Hindlimb muscle (tissue), 1 donor: Measurements from ENCODE around the gene SLC22A23. TPM values are rescaled to one million over a fixed set of nuclear protein-coding genes. Genes with fewer than 3 reads are reported as not detected.

ENCODE experiments used
- DNase-seq: peaks from one replicate; pipeline ENCODE4 v3.0.0-alpha.2; 2013
- polyA plus RNA-seq: library from polyadenylated mRNA; unstranded; fragments of 120-200 nt; gene quantifications from one replicate; pipeline ENCODE4 v1.2.1, GENCODE V29; 2013; ENCODE audit not compliant: insufficient read length

The SLC22A23 gene
- polyA plus RNA-seq, 1 donor: 3.5 TPM

- no peak for DNase-seq
Observed at GRCh38 chr6:3421791-3422434, 34.9 kb downstream of the SLC22A23 start.

GRCh38 chr6:3421143-3421542 is 35.7 kb downstream of the SLC22A23 start:
- no peak for DNase-seq

- no peak for DNase-seq
Observed at GRCh38 chr6:3419624-3420272, 37.1 kb downstream of the SLC22A23 start.

GRCh38 chr6:3418496-3419060 is 38.3 kb downstream of the SLC22A23 start:
- DNase-seq: no peak

GRCh38 chr6:3417473-3417872 is 39.4 kb downstream of the SLC22A23 start:
- DNase-seq: no peak

- DNase-seq: no peak
Observed at GRCh38 chr6:3415490-3415889, 41.4 kb downstream of the SLC22A23 start.

- DNase-seq: no peak
Observed at GRCh38 chr6:3415082-3415453, 41.8 kb downstream of the SLC22A23 start.

- no peak for DNase-seq
Observed at GRCh38 chr6:3414327-3415081, 42.3 kb downstream of the SLC22A23 start.

- no peak for DNase-seq
Observed at GRCh38 chr6:3413592-3413991, 43.3 kb downstream of the SLC22A23 start.

GRCh38 chr6:3412779-3413500 is 43.9 kb downstream of the SLC22A23 start:
- no peak for DNase-seq

- no peak for DNase-seq
Observed at GRCh38 chr6:3411967-3412778, 44.7 kb downstream of the SLC22A23 start.

GRCh38 chr6:3410385-3411360 is 46.2 kb downstream of the SLC22A23 start:
- no peak for DNase-seq

GRCh38 chr6:3409699-3410384 is 47.0 kb downstream of the SLC22A23 start:
- DNase-seq: no peak

GRCh38 chr6:3408665-3409064 is 48.2 kb downstream of the SLC22A23 start:
- DNase-seq: no peak

- no peak for DNase-seq
Observed at GRCh38 chr6:3407840-3408239, 49.0 kb downstream of the SLC22A23 start.

GRCh38 chr6:3406891-3407809 is 49.7 kb downstream of the SLC22A23 start:
- DNase-seq: peak; percentile 67

- no peak for DNase-seq
Observed at GRCh38 chr6:3406362-3406821, 50.5 kb downstream of the SLC22A23 start.

- DNase-seq: no peak
Observed at GRCh38 chr6:3405679-3406078, 51.2 kb downstream of the SLC22A23 start.

- no peak for DNase-seq
Observed at GRCh38 chr6:3405182-3405518, 51.7 kb downstream of the SLC22A23 start.
